ENCODE results near the gene LHFPL2.

The LHFPL2 gene

GRCh38 chr5:78511121-78511906 lies 137.3 kb downstream of the LHFPL2 start:
- H3K4me3 ChIP-seq (ENCODE audit: low read depth, low read length): no peak overlapping the region
- DNase-seq (ENCODE audit: low read depth, low spot score): no peak
- ChIA-PET CTCF (interaction anchor here (2.2 kb wide), 1 partner anchor 44 kb away, joined by 6 read pairs; no protein-coding TSS in a partner anchor), POLR2A (no interaction called here)
- TF ChIP-seq, protein P1, sequence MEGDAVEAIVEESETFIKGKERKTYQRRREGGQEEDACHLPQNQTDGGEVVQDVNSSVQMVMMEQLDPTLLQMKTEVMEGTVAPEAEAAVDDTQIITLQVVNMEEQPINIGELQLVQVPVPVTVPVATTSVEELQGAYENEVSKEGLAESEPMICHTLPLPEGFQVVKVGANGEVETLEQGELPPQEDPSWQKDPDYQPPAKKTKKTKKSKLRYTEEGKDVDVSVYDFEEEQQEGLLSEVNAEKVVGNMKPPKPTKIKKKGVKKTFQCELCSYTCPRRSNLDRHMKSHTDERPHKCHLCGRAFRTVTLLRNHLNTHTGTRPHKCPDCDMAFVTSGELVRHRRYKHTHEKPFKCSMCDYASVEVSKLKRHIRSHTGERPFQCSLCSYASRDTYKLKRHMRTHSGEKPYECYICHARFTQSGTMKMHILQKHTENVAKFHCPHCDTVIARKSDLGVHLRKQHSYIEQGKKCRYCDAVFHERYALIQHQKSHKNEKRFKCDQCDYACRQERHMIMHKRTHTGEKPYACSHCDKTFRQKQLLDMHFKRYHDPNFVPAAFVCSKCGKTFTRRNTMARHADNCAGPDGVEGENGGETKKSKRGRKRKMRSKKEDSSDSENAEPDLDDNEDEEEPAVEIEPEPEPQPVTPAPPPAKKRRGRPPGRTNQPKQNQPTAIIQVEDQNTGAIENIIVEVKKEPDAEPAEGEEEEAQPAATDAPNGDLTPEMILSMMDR (IDR thresholded peaks at IDR 0.05; ENCODE audit: insufficient read depth, low read length, missing control alignments): no peak

GRCh38 chr5:78509884-78510769 lies 138.4 kb downstream of the LHFPL2 start:
- CTCF ChIA-PET: interaction anchor here (1.0 kb wide), 1 partner anchor 9 kb away, joined by 3 read pairs; no protein-coding TSS in a partner anchor
- no peak for DNase-seq (ENCODE audit: low read depth, low spot score)
- H3K4me3 ChIP-seq (ENCODE audit: low read depth, low read length): no peak overlapping the region

DNA sequence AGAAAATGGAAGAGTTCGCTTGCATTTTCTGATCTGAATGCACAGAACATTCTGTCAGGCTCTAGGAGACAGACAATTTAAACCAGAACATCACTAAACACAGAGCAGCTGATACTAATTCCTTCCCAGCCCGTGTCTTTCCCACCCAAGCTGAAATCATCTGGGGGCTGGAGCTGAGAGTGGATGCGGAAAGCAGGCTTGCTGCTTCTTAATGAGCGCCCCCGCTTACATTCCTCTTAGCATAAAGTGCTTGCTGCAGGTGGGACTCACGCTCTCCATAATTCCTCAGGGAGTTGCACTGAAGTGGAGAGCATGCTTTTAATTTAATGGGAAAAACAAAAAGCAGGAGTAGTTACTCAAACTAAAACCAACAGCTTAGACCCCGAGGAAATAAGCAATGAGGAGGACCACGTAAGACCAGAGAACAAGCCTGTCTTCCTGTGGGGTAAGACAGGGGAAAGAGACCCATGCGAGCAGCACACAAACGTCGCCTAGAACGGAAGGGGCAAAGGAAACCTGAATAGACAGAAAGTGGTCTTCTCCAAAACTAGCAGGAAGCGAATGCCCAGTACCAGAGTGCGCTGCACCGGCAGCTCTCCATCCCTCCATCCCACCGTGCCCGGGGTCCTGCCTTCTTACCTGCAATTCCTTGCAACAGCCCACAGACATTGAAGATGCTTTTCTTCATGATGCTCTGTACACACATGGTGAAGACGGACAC lies 139.3 kb downstream of the LHFPL2 start:
- ChIA-PET CTCF (interaction anchor here (1.0 kb wide), 1 partner anchor 10 kb away, joined by 3 read pairs; no protein-coding TSS in a partner anchor), POLR2A (interaction anchor here (0.6 kb wide), 1 partner anchor 80 kb away, joined by 3 read pairs; no protein-coding TSS in a partner anchor)
- DNase-seq (ENCODE audit: low read depth, low spot score): no peak
- no peak overlapping the region for H3K4me3 ChIP-seq (ENCODE audit: low read depth, low read length)
- TF ChIP-seq, protein P1 (IDR thresholded peaks at IDR 0.05; ENCODE audit: insufficient read depth, low read length, missing control alignments): no peak

More at GRCh38 chr5:78509884-78510769, 138.4 kb downstream of the LHFPL2 start:
- TF ChIP-seq, protein P1 (IDR thresholded peaks at IDR 0.05; ENCODE audit: insufficient read depth, low read length, missing control alignments): no peak
- POLR2A ChIA-PET: no interaction called here

DNA sequence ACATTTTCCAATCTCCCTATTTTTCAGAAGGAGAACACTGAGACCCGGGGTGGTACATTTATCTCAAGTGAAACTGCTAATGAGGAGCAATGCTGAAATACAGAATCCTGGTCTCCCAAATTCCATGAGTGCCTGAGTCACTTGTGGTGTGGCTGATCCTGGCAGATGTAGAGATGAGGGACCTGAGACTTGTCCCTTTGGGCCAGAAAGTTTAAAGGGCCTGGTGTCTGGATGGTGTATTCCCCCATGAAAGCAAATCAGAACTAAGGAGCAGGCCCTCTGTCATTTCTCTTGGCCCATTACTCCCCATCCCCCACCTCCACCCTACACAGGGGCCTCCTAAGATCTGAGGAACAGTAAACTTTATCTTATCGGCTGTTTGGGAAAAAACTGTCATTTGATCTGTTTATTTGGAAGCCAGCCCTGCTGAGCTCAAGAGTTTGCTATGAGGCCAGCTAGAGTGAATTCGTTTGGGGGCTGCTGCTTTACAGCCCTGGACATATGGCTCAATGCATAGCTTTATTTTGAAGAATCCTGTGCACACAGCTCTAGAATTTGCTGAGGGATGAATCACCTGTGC lies 140.3 kb downstream of the LHFPL2 start:
- CTCF ChIA-PET: interaction anchor here (1.0 to 1.6 kb wide), 3 partner anchors 9 to 24 kb away, joined by 3 to 4 read pairs (median 4); no protein-coding TSS in a partner anchor
- TF ChIP-seq, protein P1 (IDR thresholded peaks at IDR 0.05; ENCODE audit: insufficient read depth, low read length, missing control alignments): no peak
- no peak for DNase-seq (ENCODE audit: low read depth, low spot score)
- POLR2A ChIA-PET: interaction anchor here (0.6 kb wide), 1 partner anchor 81 kb away, joined by 3 read pairs; no protein-coding TSS in a partner anchor
- H3K4me3 ChIP-seq (ENCODE audit: low read depth, low read length): no peak overlapping the region

- H3K4me3 ChIP-seq (ENCODE audit: low read depth, low read length): no peak overlapping the region
- no peak for DNase-seq (ENCODE audit: low read depth, low spot score)
- ChIA-PET POLR2A (no interaction called here), CTCF (interaction anchor here (1.0 to 1.6 kb wide), 3 partner anchors 10 to 23 kb away, joined by 3 to 4 read pairs (median 4); no protein-coding TSS in a partner anchor)
- TF ChIP-seq, protein P1 (IDR thresholded peaks at IDR 0.05; ENCODE audit: insufficient read depth, low read length, missing control alignments): no peak
Observed at GRCh38 chr5:78507531-78507930, 141.0 kb downstream of the LHFPL2 start.

Measured in AG04449 (cell line).